ENCODE results near the gene PDXDC1. TPM values are rescaled to one million over a fixed set of nuclear protein-coding genes. Genes with fewer than 3 reads are reported as not detected.
"Not testable (repeated sequence)": the region's sequence is repeated elsewhere in the genome, so short reads cannot be mapped to it uniquely, and the experiment has no call there.

PDXDC1 gene
- total RNA-seq, 2 experiments from 2014 or later, result 53.7 to 55.6 TPM

- POLR2A ChIA-PET; DNase-seq; H3K9me3 Mint-ChIP-seq; CTCF ChIA-PET; H3K27me3 Mint-ChIP-seq; intact Hi-C loops (cut with micrococcal nuclease); H3K27ac Mint-ChIP-seq; H3K4me1 Mint-ChIP-seq (ENCODE audit: low read depth); H3K36me3 Mint-ChIP-seq; H3K4me3 Mint-ChIP-seq: not testable (repeated sequence)
These were observed 170.1 kb downstream of the PDXDC1 start for GRCh38 chr16:15144781-15145417.

DNA sequence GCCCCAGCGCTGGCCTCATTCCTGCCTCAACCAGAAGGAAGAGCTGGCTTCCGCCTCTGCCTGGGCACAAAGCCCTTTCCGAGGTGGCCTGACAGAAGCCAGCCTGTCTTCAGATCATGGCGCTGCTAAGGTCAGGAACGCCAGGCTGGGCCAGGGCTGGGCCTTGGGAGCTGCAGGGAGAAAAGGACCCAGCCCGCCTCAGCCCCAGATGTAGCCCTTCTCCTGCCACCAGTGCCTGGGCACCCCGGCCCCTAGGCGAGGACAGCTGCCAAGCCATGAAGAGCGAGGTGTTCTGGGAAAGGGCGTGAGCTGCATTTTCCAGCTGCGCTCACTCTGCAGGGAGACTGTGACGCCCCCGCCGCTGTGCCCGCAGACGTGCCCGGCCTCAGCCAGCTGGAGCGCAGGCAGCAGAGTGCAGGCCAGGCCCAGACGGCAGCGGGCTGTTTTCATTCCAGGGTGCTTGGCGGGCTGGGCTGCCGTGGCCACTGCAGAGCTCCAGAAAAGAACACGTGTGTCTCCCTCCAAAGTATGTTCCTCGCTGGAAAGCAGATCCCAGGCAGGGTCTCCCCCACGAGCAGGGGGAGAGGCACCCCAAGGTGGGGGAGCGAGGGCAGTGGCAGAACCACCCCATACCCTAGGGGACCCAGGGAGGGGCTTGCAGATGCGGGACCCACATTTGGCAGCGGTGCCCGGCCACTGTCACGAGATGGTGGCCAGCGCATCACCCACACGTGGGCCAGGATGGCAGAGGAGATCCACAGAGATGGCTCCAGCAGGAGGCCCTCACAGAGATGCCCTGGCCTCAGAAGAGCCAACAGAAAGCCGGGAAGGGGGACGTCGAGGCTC lies 170.8 kb downstream of the PDXDC1 start:
- intact Hi-C loops (cut with micrococcal nuclease); H3K4me3 Mint-ChIP-seq; H3K27ac Mint-ChIP-seq; CTCF ChIA-PET; DNase-seq; H3K9me3 Mint-ChIP-seq; H3K4me1 Mint-ChIP-seq (ENCODE audit: low read depth); POLR2A ChIA-PET; H3K36me3 Mint-ChIP-seq; H3K27me3 Mint-ChIP-seq: not testable (repeated sequence)

GRCh38 chr16:15146264-15146662 lies 171.4 kb downstream of the PDXDC1 start:
- H3K9me3 Mint-ChIP-seq; CTCF ChIA-PET; H3K4me3 Mint-ChIP-seq; POLR2A ChIA-PET; H3K27ac Mint-ChIP-seq; H3K36me3 Mint-ChIP-seq; DNase-seq; H3K4me1 Mint-ChIP-seq (ENCODE audit: low read depth); intact Hi-C loops (cut with micrococcal nuclease); H3K27me3 Mint-ChIP-seq: not testable (repeated sequence)

- H3K4me3 Mint-ChIP-seq; POLR2A ChIA-PET; H3K36me3 Mint-ChIP-seq; H3K27ac Mint-ChIP-seq; H3K9me3 Mint-ChIP-seq; CTCF ChIA-PET; H3K4me1 Mint-ChIP-seq (ENCODE audit: low read depth); H3K27me3 Mint-ChIP-seq; DNase-seq; intact Hi-C loops (cut with micrococcal nuclease): not testable (repeated sequence)
These were observed 174.0 kb downstream of the PDXDC1 start for GRCh38 chr16:15148831-15149230.

GRCh38 chr16:15149260-15149659 lies 174.4 kb downstream of the PDXDC1 start:
- H3K27ac Mint-ChIP-seq; H3K9me3 Mint-ChIP-seq; POLR2A ChIA-PET; intact Hi-C loops (cut with micrococcal nuclease); DNase-seq; H3K4me1 Mint-ChIP-seq (ENCODE audit: low read depth); CTCF ChIA-PET; H3K27me3 Mint-ChIP-seq; H3K36me3 Mint-ChIP-seq; H3K4me3 Mint-ChIP-seq: not testable (repeated sequence)

DNA sequence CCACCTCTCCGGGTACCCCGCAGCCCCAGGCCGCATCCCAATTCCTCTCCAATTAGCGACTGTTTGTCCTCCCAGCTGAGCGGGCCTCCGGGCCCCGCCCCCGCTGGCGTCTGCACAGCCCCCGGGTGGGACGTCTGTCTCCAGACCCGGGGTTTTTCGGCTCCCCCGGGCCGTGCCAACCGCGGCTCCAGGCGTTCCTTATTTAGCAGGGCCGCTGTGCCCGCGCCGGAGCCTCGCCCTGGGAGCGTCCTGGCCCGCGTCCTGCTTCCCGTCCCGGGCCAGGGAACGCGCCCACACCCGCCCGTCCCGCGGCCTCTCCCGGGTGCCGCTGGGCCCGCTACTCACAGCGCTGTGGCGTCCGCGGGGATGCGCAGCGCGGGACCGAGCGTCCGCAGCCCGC lies 179.2 kb downstream of the PDXDC1 start:
- H3K27ac Mint-ChIP-seq; intact Hi-C loops (cut with micrococcal nuclease); H3K27me3 Mint-ChIP-seq; CTCF ChIA-PET; POLR2A ChIA-PET; H3K4me1 Mint-ChIP-seq (ENCODE audit: low read depth); H3K36me3 Mint-ChIP-seq; H3K9me3 Mint-ChIP-seq: not testable (repeated sequence)
- peak overlapping the region; percentile 63 for H3K4me3 Mint-ChIP-seq
- DNase-seq, result peak; percentile 28

GRCh38 chr16:15154650-15155562 lies 180.1 kb downstream of the PDXDC1 start:
- POLR2A ChIA-PET; intact Hi-C loops (cut with micrococcal nuclease); H3K36me3 Mint-ChIP-seq; H3K27ac Mint-ChIP-seq; H3K27me3 Mint-ChIP-seq; H3K4me1 Mint-ChIP-seq (ENCODE audit: low read depth); CTCF ChIA-PET; H3K9me3 Mint-ChIP-seq: not testable (repeated sequence)
- DNase-seq, result peak; percentile 85
- peak overlapping the region; percentile 62 for H3K4me3 Mint-ChIP-seq

DNA sequence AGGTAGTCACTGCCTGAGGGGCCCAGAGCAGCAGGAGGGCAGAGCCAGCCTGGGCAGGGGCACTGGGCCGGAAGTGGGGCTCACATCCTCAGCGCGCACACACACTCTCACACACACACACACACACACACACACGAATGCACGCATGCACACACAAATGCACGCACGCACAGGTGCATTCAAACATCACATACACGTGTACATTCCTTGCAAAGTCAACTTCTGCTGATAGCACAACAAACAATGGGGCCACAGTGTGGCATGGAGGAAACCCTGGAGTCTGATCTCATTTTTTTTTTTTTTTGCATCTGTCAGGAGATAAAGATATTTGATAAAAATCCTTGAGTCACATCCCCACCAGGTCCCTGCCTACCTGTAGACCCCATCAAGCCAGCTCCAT lies 182.8 kb downstream of the PDXDC1 start:
- H3K27me3 Mint-ChIP-seq; H3K9me3 Mint-ChIP-seq; intact Hi-C loops (cut with micrococcal nuclease); H3K27ac Mint-ChIP-seq; H3K4me3 Mint-ChIP-seq; POLR2A ChIA-PET; H3K36me3 Mint-ChIP-seq; H3K4me1 Mint-ChIP-seq (ENCODE audit: low read depth); CTCF ChIA-PET; DNase-seq: not testable (repeated sequence)

DNA sequence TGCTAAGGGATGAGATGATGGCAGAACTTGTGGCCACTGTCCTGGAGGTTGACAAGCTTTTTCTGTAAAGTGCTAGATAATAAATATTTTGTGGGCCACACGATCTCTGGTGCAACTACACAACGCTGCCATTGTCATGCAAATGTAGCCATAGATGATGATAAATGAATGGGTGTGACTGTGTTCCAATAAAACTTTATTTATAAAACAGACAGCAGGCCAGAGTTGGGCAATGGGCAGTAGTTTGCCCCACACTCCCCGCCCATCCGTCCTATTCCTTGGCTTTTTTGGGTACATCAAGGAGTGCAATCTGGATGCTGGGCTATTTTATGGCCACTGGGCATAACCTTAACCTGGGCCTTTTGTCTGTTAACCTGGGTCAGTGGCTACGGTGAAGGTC lies 184.8 kb downstream of the PDXDC1 start:
- H3K9me3 Mint-ChIP-seq; H3K27me3 Mint-ChIP-seq; H3K4me1 Mint-ChIP-seq (ENCODE audit: low read depth); POLR2A ChIA-PET; H3K36me3 Mint-ChIP-seq; DNase-seq; H3K4me3 Mint-ChIP-seq; intact Hi-C loops (cut with micrococcal nuclease); H3K27ac Mint-ChIP-seq; CTCF ChIA-PET: not testable (repeated sequence)

DNA sequence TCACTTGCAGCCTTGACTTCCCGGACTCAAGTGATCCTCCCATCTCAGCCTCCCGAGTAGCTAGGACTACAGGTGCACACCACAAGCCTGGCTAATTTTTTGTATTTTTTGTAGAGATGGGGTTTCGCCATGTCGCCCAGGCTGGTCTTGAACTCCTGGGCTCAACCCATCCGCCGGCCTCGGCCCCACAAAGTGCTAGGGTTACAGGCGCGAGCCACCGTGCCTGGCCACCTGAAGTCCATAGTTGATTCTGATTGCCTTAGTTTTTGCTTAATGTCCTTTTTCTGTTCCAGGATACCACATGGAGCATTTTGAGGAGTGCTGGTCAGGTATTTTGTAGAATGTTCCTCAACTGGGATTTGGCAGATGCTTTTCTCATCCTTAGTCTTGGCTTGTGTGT lies 185.7 kb downstream of the PDXDC1 start:
- H3K4me3 Mint-ChIP-seq; intact Hi-C loops (cut with micrococcal nuclease); H3K4me1 Mint-ChIP-seq (ENCODE audit: low read depth); H3K27ac Mint-ChIP-seq; POLR2A ChIA-PET; H3K36me3 Mint-ChIP-seq; DNase-seq; H3K27me3 Mint-ChIP-seq; H3K9me3 Mint-ChIP-seq; CTCF ChIA-PET: not testable (repeated sequence)

DNA sequence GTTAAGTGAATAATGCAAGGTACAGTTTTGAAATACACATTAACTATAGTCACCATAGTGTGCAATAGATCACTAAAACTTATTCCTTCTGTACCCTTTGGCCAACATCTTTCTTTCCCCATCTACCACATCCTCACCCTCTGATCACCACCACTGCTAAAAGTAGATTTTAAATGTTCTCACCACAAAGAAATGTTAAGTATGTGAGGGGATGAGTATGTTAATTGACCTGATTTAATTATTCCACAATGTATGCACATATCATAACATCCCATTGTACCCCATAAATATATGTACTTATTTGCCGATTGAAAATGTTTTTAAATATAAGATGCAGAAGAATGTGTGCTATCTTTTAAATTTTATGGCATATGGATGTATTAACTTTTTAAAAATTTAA lies 188.2 kb downstream of the PDXDC1 start:
- POLR2A ChIA-PET; DNase-seq; H3K4me1 Mint-ChIP-seq (ENCODE audit: low read depth); H3K36me3 Mint-ChIP-seq; H3K27me3 Mint-ChIP-seq; H3K9me3 Mint-ChIP-seq; H3K4me3 Mint-ChIP-seq; H3K27ac Mint-ChIP-seq; intact Hi-C loops (cut with micrococcal nuclease); CTCF ChIA-PET: not testable (repeated sequence)

GRCh38 chr16:15166177-15166576 lies 191.4 kb downstream of the PDXDC1 start:
- H3K4me3 Mint-ChIP-seq; intact Hi-C loops (cut with micrococcal nuclease); H3K9me3 Mint-ChIP-seq; H3K36me3 Mint-ChIP-seq; DNase-seq; H3K4me1 Mint-ChIP-seq (ENCODE audit: low read depth); POLR2A ChIA-PET; CTCF ChIA-PET; H3K27ac Mint-ChIP-seq: not testable (repeated sequence)
- peaks cover 10% of the 10 kb centered on the region for H3K27me3 Mint-ChIP-seq

All from activated CD4-positive, alpha-beta memory T cell treated with anti-CD3 and anti-CD28 coated beads for 36 hours (primary cell).